Upper lobe of left lung (tissue), 4 donors: ENCODE data around the gene DIAPH1.

Experiments used
- EP300 ChIP-seq, 4 donors: sonication (generic); formaldehyde crosslinking; IDR thresholded peaks; one replicate each; pipeline ENCODE4 v1.5.1; 2017; ENCODE audit warnings: antibody characterized with exemption in 4 of 4, control low read depth in 2 of 4
- POLR2A ChIP-seq, 4 donors: fragments of 450-650 bp; IDR thresholded peaks; one replicate each; pipeline ENCODE4 v1.5.1; 2016 to 2017; ENCODE audit warnings: antibody characterized with exemption in 4 of 4, mild to moderate bottlenecking in 2 of 4
- POLR2AphosphoS5 ChIP-seq, 2 donors: sonication (generic); formaldehyde crosslinking; IDR thresholded peaks; one replicate each; pipeline ENCODE4 v1.5.1; 2017; ENCODE audit warnings: antibody characterized with exemption in 2 of 2
- TF ChIP-seq, protein P1 (sequence below), 6 experiments: fragments of 450-650 bp in 4 of 6; fragments of 200-600 bp in 2 of 6; sonication (generic) in 2 of 6; IDR thresholded peaks; one replicate each; pipeline ENCODE4 v1.5.1; 2016 to 2019; ENCODE audit warnings: antibody characterized with exemption in 6 of 6

GRCh38 chr5:141598391-141599345, 20.1 kb downstream of the DIAPH1 start:
- TF ChIP-seq EP300 (IDR thresholded peaks at IDR 0.05) (no peak), POLR2A (IDR thresholded peaks at IDR 0.05) (no peak), POLR2AphosphoS5 (IDR thresholded peaks at IDR 0.05) (no peak)
- TF ChIP-seq, protein P1, sequence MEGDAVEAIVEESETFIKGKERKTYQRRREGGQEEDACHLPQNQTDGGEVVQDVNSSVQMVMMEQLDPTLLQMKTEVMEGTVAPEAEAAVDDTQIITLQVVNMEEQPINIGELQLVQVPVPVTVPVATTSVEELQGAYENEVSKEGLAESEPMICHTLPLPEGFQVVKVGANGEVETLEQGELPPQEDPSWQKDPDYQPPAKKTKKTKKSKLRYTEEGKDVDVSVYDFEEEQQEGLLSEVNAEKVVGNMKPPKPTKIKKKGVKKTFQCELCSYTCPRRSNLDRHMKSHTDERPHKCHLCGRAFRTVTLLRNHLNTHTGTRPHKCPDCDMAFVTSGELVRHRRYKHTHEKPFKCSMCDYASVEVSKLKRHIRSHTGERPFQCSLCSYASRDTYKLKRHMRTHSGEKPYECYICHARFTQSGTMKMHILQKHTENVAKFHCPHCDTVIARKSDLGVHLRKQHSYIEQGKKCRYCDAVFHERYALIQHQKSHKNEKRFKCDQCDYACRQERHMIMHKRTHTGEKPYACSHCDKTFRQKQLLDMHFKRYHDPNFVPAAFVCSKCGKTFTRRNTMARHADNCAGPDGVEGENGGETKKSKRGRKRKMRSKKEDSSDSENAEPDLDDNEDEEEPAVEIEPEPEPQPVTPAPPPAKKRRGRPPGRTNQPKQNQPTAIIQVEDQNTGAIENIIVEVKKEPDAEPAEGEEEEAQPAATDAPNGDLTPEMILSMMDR (IDR thresholded peaks at IDR 0.05): no peak
